Right ventricle myocardium inferior (tissue), 1 donor: ENCODE measurements around the gene SAP30BP. TPM values are rescaled to one million over a fixed set of nuclear protein-coding genes. Genes with fewer than 3 reads are reported as not detected.

Source experiments
- ATAC-seq: fragments of 200-7000 bp; cut with Tn5 transposase; one replicate; pipeline ENCODE4 v1.9.1; 2020; ENCODE audit warnings: mild to moderate bottlenecking, moderate library complexity
- DNase-seq: peaks from one replicate; pipeline ENCODE4 v3.0.0; 2021; ENCODE audit errors: missing footprints
- intact Hi-C: fragments of 100-400 bp; cut with DNase I; formaldehyde crosslinking; loops from one replicate; pipeline ENCODE4 v1.11.0; 2022
- total RNA-seq: library from RNA; stranded (reverse); fragmentation: NEBNext Ultra II Directional; extraction: Animal tissue kit (Norgen Biotek cat#: 25700); gene quantifications from one replicate; pipeline ENCODE4 v1.2.1, GENCODE V29; 2021
- donor health status: DM: no; HTN: yes; CAD: no; lungs with severe emphysema.

SAP30BP gene
- total RNA-seq, 1 donor from 2014 or later: 47.4 TPM

DNA sequence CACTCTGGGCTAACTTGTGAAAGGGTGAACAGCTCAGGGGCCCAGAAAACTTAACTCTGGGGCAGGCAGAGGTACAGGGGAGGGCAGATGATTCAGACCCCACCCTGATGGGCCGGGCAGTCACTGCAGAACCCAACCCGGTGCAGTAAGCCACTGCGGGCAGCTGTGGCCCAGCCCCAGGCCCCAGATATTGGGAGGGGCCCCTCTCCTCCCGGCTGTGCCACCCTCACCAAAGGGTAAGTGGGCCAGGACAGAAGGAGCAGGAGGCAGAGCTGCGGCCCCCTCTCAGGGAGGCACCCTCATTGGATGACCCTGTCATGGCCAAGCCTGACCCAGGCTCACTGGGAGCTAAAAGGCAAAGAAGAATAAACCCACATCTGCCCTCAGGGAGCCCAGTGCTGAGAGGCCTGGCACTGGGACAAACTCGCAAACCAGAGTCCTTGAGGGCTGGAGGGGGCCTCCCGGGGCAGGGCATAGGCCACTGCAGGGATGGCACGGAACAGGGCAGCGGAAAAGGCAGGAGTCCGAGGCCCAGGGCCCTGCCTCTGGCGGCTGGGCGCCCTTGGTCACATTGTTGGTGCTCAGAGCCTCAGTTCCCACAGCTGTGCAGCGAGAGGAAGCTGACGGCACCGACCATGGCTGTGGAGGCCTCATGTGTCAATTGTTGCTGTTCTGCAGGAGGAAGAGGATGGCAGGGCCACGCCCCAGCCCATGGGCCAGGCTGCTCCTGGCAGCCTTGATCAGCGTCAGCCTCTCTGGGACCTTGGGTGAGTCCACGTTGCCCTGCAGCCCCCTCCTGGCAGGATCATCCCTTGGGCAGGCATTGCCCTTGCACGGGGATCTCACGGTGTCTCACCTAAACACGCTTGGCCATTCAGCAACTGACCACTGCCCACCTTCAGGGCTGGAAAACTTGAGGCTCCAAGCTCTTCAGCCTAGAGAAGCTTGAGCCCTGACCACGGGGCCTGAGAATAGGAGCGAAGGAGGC, 57.2 kb downstream of the SAP30BP start:
- DNase-seq (peak; percentile 41), ATAC-seq (no peak)
- intact Hi-C loops: no loop called here

DNA sequence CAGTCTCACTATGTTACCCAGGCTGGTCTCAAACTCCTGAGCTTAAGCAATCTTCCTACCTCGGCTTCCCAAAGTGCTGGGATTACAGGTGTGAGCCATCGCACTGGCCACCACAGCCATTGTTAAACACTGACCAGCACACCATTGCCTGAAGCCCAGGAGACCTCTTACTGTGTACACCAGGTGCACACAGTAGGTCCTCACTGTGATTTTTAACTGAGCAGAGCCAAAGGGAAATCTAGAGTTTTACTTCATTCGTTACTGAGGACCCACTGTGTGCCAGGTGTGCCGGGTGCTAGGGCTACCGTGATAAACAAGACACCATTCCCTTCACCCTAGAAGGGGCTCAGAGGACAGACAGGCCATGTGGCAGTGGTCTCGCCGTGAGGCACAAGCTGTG, 58.4 kb downstream of the SAP30BP start:
- intact Hi-C loops: no loop called here
- DNase-seq (peak; percentile 3), ATAC-seq (no peak)

DNA sequence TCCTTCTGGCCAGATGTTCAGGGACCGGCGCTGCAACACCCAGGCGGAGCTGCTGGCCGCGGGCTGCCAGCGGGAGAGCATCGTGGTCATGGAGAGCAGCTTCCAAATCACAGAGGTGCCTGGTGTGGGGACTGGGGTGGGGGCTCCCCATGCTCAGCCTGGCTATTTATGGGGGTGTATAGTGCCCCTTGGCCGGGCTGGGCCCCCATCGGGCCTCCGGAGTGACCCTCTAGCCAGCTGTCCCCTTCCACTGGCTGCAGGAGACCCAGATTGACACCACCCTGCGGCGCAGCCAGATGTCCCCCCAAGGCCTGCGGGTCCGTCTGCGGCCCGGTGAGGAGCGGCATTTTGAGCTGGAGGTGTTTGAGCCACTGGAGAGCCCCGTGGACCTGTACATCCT, 60.3 kb downstream of the SAP30BP start:
- DNase-seq: no peak
- intact Hi-C loops: no loop called here

DNA sequence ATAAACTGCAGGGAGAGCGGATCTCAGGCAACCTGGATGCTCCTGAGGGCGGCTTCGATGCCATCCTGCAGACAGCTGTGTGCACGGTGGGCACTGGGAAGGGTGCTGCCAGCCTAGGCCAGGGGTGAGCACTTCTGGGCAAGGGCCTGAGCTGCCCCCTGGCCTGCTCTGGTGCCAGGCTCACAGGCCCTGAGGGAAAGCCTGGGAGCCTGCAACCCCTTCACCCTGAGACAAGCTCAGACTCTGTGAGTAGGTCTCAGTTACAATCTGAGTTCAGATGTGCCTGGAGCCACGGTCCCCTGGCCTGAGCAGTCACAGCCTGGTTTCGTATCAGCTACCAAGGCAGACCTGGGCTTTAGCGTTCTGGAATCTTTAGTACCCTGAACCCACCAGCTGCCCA, 62.2 kb downstream of the SAP30BP start:
- DNase-seq: peak; percentile 41
- intact Hi-C loops: no loop called here
- ATAC-seq: no peak

More for the DNA sequence above, 60.3 kb downstream of the SAP30BP start:
- no peak for ATAC-seq

DNA sequence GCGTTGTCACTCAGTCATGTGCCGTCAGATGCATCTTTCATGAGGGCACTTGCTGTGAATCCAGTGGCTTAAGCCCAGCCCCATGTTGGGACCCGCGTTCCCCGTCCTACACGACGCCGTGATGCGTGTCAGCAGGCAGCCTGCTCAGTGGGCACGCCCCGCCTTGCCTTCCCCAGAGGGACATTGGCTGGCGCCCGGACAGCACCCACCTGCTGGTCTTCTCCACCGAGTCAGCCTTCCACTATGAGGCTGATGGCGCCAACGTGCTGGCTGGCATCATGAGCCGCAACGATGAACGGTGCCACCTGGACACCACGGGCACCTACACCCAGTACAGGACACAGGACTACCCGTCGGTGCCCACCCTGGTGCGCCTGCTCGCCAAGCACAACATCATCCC, 62.9 kb downstream of the SAP30BP start:
- ATAC-seq (no peak), DNase-seq (peak; percentile 22)
- intact Hi-C loops: no loop called here

DNA sequence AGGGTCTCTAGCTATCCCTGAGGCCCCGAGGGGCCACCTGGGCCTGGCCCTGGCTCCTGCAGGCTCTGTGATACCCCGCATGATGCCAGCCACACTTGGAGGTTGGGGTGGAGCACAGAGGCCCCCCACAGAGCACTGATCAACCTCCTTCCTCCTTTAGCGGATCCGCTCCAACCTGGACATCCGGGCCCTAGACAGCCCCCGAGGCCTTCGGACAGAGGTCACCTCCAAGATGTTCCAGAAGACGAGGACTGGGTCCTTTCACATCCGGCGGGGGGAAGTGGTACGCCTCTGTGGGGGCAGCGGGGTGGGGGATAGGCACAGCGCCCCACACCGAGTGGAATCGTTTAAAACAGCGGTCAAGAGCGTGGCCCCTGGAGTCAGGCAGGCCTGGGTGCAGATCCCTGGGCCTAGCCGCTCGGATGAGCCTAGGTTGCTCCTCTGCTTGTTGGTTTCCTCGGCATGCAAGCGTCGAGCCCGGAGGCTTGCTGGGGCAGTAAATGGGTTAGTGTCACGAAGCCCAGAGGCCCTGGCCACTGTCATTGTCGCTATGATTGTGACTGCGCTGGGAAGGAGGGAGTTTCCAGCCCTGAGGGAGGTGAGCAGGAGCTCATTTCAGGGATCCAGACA, 64.1 kb downstream of the SAP30BP start:
- peak; percentile 32 for DNase-seq
- ATAC-seq: no peak
- intact Hi-C loops: no loop called here

DNA sequence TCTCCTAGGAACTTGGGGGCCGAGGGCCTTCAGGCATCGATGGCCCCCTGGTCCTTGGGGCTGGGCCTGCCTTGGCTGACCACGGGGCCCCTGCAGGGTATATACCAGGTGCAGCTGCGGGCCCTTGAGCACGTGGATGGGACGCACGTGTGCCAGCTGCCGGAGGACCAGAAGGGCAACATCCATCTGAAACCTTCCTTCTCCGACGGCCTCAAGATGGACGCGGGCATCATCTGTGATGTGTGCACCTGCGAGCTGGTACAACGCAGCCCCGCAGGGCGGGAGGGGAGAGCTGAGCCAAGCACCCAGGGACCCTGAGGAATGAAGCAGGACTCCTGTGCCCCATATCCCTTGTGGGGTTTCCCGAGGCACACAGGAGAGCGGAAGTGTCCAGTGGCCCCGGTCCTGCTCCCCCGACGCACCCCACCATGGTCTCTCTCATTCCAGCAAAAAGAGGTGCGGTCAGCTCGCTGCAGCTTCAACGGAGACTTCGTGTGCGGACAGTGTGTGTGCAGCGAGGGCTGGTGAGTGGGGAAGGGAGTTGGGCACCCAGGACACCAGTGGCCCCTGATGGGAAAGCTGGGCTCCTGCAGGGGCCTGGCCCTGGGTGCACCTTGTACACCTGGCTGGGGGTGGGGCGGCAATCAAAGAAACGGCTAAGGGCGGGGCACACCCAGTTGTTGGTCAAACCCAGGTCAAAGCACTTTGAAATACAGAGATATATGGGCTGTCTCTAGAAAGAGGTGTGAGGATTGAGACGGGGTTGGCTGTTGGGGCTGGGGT, 64.8 kb downstream of the SAP30BP start:
- ATAC-seq: no peak
- intact Hi-C loops: no loop called here
- peak; percentile 51 for DNase-seq

DNA sequence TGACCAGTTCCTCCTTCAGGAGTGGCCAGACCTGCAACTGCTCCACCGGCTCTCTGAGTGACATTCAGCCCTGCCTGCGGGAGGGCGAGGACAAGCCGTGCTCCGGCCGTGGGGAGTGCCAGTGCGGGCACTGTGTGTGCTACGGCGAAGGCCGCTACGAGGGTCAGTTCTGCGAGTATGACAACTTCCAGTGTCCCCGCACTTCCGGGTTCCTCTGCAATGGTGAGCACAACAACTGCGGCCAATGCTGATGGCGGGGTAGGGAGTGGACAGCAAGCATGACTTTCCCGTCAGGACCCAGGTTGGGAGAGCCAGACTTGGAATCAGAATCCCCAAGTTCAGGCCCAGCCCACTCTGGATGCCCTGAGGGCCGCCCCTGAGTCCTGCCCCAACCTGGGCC, 66.3 kb downstream of the SAP30BP start:
- DNase-seq (peak; percentile 49), ATAC-seq (no peak)
- intact Hi-C loops: no loop called here

DNA sequence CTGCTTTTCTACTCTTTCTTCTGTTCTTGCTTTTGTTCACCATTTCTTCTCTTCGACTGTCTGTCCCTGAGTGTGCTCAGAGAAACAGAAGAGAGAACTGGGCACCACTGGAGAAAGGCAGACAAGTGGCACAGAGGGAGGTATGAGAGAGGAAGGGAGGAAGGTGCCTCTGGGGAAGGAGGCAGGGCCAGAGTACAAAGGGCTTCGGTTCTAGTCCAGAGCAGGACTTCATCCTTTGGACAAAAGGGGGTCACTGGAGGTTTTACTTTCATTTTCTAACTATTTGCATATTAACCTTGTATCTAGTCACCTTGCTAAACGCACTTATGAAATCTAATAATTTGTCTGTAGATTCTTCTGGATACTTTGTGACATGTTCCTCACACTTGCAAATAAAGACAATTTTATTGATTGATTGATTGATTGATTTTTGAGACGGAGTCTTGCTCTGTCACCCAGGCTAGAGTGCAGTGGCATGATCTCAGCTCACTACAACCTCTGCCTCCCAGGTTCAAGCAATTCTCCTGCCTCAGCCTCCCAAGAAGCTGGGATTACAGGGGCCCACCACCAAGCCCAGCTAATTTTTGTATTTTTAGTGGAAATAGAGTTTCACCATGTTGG, 67.6 kb downstream of the SAP30BP start:
- intact Hi-C loops: no loop called here
- DNase-seq: no peak
- no peak for ATAC-seq

DNA sequence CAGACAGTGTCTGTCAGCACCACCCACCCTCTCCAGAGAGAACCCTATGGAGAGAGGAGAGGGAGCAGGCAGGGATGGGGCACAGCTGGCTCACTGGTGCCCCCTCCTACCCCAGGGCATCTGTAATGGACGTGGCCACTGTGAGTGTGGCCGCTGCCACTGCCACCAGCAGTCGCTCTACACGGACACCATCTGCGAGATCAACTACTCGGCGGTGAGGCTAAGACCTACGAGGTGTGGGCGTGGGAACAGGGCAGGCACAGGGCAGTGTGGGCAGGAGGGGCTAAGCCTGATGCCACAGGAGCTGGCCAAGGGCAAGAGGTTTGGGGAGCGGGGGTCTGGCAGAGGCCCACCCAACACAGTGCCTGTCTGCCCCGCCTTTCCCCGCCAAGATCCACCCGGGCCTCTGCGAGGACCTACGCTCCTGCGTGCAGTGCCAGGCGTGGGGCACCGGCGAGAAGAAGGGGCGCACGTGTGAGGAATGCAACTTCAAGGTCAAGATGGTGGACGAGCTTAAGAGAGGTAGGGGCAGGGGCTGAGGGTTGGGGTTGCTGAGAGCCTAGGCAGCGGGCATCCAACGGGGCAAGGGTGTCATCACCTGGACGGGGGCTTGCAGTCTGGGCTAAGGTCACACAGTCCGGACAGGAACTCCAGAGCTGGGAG, 69.2 kb downstream of the SAP30BP start:
- ATAC-seq (no peak), DNase-seq (peak; percentile 37)
- intact Hi-C loops: no loop called here

DNA sequence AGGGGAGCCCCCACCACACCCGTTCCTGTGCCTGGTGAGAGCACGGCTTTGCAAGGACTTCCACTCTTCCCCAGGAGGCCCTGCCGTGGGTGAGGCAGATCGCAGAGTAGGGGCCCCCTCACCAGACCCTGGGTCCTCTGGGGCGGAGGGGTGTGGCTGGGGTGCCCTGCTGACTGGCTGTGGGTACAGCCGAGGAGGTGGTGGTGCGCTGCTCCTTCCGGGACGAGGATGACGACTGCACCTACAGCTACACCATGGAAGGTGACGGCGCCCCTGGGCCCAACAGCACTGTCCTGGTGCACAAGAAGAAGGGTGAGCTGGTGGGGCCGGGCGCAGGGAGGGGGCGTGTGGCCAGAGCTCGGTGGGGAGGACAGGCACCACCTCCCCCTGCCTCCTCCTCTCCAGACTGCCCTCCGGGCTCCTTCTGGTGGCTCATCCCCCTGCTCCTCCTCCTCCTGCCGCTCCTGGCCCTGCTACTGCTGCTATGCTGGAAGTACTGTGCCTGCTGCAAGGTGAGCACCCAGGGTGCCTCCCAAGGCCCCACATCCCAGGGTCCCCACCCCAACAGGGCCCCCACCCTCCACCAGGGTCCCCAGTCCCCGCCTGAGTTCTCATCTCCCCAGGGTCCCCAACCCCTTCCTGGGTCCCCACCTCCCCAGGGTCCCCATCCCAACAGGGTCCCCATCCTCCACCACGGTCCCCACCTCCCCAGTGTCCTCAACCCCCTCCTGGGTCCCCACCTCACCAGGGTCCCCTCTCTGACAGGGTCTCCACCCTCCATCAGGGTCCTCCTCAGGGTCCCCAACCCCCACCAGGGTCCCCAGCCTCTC, 70.2 kb downstream of the SAP30BP start:
- ATAC-seq (no peak), DNase-seq (peak; percentile 56)
- intact Hi-C loops: no loop called here

DNA sequence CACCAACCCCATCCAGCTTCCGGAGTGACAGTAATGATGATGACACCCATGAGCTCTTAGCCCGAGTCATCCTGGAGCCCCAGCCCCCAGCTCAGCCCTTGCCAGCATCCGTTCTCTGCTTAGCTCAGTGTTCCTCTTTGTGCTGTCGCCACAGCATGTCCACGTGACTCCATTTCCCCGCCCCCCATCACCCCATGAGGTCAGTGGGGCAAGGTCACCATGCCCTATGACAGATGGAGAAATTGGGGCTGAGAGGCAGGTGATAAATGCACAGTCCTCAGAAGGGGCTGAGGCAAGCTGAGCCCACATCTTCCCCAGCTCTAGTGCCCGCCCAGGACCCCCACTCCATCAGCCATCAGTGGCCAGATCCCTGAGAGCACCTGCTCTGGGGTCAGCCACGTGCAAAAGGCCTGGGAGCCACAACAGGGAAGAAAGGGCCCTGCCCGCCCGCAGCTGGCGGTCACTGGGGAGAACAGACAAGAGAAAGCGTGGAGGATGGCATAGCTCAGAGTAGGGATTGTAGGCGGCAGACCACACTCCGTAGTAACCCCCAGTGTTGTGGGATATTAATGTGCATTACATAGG, 71.2 kb downstream of the SAP30BP start:
- intact Hi-C loops: no loop called here

DNA sequence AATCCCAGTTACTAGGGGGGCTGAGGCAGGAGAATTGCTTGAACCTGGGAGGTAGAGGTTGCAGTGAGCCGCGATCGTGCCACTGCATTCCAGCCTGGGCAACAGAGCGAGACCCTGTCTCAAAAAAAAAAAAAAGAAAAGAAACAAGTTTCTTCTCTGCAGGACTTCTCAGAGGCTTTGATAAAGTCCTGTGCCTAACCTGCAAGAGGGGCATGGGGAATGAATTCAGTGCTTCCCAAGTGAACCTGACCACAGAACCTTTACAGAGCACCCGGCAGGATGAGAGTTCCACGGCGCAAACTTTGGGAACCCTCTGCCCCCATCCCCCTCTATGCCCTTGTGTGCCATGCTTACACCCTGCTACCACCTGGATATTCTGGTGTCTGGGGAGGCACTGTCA, 72.0 kb downstream of the SAP30BP start:
- DNase-seq (peak; percentile 2), ATAC-seq (no peak)
- intact Hi-C loops: no loop called here

More for the DNA sequence above, 71.2 kb downstream of the SAP30BP start:
- ATAC-seq: peak; percentile 26
- DNase-seq: peak; percentile 84

DNA sequence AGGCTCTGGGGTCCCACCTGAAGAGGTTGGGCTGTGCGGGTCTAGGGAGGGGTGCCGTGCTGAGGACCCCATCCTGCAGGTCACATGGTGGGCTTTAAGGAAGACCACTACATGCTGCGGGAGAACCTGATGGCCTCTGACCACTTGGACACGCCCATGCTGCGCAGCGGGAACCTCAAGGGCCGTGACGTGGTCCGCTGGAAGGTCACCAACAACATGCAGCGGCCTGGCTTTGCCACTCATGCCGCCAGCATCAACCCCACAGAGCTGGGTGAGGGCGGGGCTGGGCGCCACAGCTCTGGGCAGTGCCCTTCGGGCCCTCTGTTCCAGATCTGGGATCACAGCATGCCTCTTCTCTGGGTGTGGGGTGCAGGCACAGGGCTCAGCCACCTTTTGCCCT, 72.7 kb downstream of the SAP30BP start:
- DNase-seq: peak; percentile 23
- no peak for ATAC-seq
- intact Hi-C loops: no loop called here

DNA sequence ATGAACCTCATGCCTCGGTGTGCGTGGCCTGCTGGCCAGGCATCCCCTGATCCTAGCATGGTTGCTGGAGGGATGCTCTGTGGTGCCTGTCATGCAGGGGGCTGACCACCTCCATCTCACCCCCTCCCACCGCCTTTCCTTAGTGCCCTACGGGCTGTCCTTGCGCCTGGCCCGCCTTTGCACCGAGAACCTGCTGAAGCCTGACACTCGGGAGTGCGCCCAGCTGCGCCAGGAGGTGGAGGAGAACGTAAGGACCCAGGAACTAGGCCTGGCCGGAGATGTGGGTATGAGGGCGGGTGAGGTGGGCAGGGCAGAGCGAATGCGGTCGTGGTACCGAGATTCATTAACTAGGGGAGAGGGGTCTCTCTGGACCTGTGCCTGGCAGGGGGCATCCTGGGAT, 73.1 kb downstream of the SAP30BP start:
- no peak for ATAC-seq
- intact Hi-C loops: no loop called here
- peak; percentile 62 for DNase-seq

DNA sequence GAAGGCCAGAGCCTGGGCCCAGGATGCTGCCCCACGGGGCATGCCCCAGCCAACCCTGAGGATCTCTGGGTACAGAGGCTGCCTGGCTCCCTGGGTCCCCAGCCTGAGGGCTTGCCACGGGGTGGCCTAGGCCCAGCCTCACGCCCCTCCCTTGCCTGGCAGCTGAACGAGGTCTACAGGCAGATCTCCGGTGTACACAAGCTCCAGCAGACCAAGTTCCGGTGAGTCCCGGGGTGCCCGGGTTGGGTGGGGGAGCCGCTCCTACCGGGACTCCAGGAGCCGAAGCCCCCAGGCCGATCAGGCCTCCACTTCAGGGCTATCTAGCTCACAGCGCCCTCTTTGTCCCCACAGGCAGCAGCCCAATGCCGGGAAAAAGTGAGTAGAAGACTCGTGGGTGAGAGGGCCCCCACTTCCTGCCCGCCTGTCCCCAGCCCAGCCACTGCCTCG, 73.5 kb downstream of the SAP30BP start:
- intact Hi-C loops: no loop called here
- ATAC-seq (no peak), DNase-seq (peak; percentile 1)

DNA sequence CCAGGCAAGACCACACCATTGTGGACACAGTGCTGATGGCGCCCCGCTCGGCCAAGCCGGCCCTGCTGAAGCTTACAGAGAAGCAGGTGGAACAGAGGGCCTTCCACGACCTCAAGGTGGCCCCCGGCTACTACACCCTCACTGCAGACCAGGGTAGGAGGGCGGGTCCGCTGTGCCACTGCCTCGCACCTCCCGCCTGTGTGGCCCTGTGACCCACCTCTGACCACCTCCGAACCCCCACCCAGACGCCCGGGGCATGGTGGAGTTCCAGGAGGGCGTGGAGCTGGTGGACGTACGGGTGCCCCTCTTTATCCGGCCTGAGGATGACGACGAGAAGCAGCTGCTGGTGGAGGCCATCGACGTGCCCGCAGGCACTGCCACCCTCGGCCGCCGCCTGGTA, 75.2 kb downstream of the SAP30BP start:
- DNase-seq: no peak
- ATAC-seq: no peak
- intact Hi-C loops: no loop called here
